Measurements from ENCODE around the gene PLXNA2. TPM values are rescaled to one million over a fixed set of nuclear protein-coding genes. Genes with fewer than 3 reads are reported as not detected.

Gene PLXNA2
- total RNA-seq, 2 donors from 2014 or later: 7.3 to 8.9 TPM

- Histone ChIP-seq H3K27me3 (replicated peaks; ENCODE audit: insufficient read depth) (no peaks in the 10 kb centered on the region), H3K4me1 (replicated peaks) (no peaks in the 10 kb centered on the region), H3K4me3 (no peak overlapping the region), H3K36me3 (no peaks in the 10 kb centered on the region), H3K27ac (no peak overlapping the region), H3K9me3 (no peaks in the 10 kb centered on the region)
- WGBS: 83% methylated on average over 3 of the region's 3 CpGs
- DNase-seq (ENCODE audit: low spot score): no peak
- TF ChIP-seq POLR2AphosphoS5 (IDR thresholded peaks at IDR 0.05) (no peak), CTCF (IDR thresholded peaks at IDR 0.05) (no peak), POLR2A (IDR thresholded peaks at IDR 0.05) (no peak)
- intact Hi-C loops (cut with DNase I): no loop called here
These were observed 244.8 kb downstream of the PLXNA2 start for GRCh38 chr1:207999274-207999915.

- TF ChIP-seq POLR2A (IDR thresholded peaks at IDR 0.05) (no peak), CTCF (IDR thresholded peaks at IDR 0.05) (no peak), POLR2AphosphoS5 (IDR thresholded peaks at IDR 0.05) (no peak)
- DNase-seq (ENCODE audit: low spot score): no peak
- H3K36me3 ChIP-seq: no peaks in the 10 kb centered on the region
- H3K27ac ChIP-seq: no peak overlapping the region
- H3K27me3 ChIP-seq (replicated peaks; ENCODE audit: insufficient read depth): no peaks in the 10 kb centered on the region
- WGBS: 98% methylated on average over 2 of the region's 2 CpGs
- no peaks in the 10 kb centered on the region for H3K9me3 ChIP-seq
- intact Hi-C loops (cut with DNase I): no loop called here
- no peak overlapping the region for H3K4me3 ChIP-seq
- no peaks in the 10 kb centered on the region for H3K4me1 ChIP-seq (replicated peaks)
These were observed 245.5 kb downstream of the PLXNA2 start for GRCh38 chr1:207998691-207999090.

- WGBS: 47% methylated on average over 9 of the region's 9 CpGs
- intact Hi-C loops (cut with DNase I): no loop called here
- Histone ChIP-seq H3K4me1 (replicated peaks) (no peaks in the 10 kb centered on the region), H3K27me3 (replicated peaks; ENCODE audit: insufficient read depth) (no peaks in the 10 kb centered on the region), H3K9me3 (no peaks in the 10 kb centered on the region), H3K4me3 (no peak overlapping the region), H3K27ac (no peak overlapping the region), H3K36me3 (no peaks in the 10 kb centered on the region)
- TF ChIP-seq POLR2AphosphoS5 (IDR thresholded peaks at IDR 0.05): peak; percentile 55
- peak; percentile 60 to 69 (median 65) for TF ChIP-seq CTCF (IDR thresholded peaks at IDR 0.05)
- no peak for TF ChIP-seq POLR2A (IDR thresholded peaks at IDR 0.05)
- peak; percentile 82 for DNase-seq (ENCODE audit: low spot score)
These were observed 246.5 kb downstream of the PLXNA2 start for GRCh38 chr1:207997486-207998268.

GRCh38 chr1:207996636-207997035, 247.5 kb downstream of the PLXNA2 start:
- TF ChIP-seq POLR2AphosphoS5 (IDR thresholded peaks at IDR 0.05): no peak
- no peak for TF ChIP-seq CTCF (IDR thresholded peaks at IDR 0.05)
- no peak for TF ChIP-seq POLR2A (IDR thresholded peaks at IDR 0.05)
- no peak for DNase-seq (ENCODE audit: low spot score)
- Histone ChIP-seq H3K9me3 (no peaks in the 10 kb centered on the region), H3K36me3 (no peaks in the 10 kb centered on the region), H3K4me1 (replicated peaks) (no peaks in the 10 kb centered on the region), H3K27ac (no peak overlapping the region), H3K27me3 (replicated peaks; ENCODE audit: insufficient read depth) (no peaks in the 10 kb centered on the region), H3K4me3 (no peak overlapping the region)
- intact Hi-C loops (cut with DNase I): no loop called here

GRCh38 chr1:207995576-207995975, 248.6 kb downstream of the PLXNA2 start:
- WGBS: 83% methylated on average over 4 of the region's 4 CpGs
- H3K36me3 ChIP-seq: no peaks in the 10 kb centered on the region
- intact Hi-C loops (cut with DNase I): no loop called here
- no peak overlapping the region for H3K27ac ChIP-seq
- no peak overlapping the region for H3K4me3 ChIP-seq
- no peaks in the 10 kb centered on the region for H3K27me3 ChIP-seq (replicated peaks; ENCODE audit: insufficient read depth)
- no peak for DNase-seq (ENCODE audit: low spot score)
- no peaks in the 10 kb centered on the region for H3K9me3 ChIP-seq
- H3K4me1 ChIP-seq (replicated peaks): no peaks in the 10 kb centered on the region
- no peak for TF ChIP-seq CTCF (IDR thresholded peaks at IDR 0.05)
- no peak for TF ChIP-seq POLR2A (IDR thresholded peaks at IDR 0.05)
- no peak for TF ChIP-seq POLR2AphosphoS5 (IDR thresholded peaks at IDR 0.05)
